Retinal pigment epithelial cell (primary cell): ENCODE results near the gene MIER2.

ENCODE experiments used
- DNase-seq: peaks from one replicate; pipeline ENCODE4 v3.0.0-alpha.2; 2010; ENCODE audit warnings: low read depth
- H3K4me3 ChIP-seq: 2 replicates; pipeline ENCODE4 v1.5.1; 2011; ENCODE audit warnings: mild to moderate bottlenecking, low read length, control low read depth, moderate library complexity
- TF ChIP-seq, protein P1 (sequence below): conservative IDR thresholded peaks from 2 replicates; pipeline ENCODE4 v1.5.1; 2011; ENCODE audit warnings: low read depth, low read length, control low read depth, inconsistent platforms

The MIER2 gene

DNA sequence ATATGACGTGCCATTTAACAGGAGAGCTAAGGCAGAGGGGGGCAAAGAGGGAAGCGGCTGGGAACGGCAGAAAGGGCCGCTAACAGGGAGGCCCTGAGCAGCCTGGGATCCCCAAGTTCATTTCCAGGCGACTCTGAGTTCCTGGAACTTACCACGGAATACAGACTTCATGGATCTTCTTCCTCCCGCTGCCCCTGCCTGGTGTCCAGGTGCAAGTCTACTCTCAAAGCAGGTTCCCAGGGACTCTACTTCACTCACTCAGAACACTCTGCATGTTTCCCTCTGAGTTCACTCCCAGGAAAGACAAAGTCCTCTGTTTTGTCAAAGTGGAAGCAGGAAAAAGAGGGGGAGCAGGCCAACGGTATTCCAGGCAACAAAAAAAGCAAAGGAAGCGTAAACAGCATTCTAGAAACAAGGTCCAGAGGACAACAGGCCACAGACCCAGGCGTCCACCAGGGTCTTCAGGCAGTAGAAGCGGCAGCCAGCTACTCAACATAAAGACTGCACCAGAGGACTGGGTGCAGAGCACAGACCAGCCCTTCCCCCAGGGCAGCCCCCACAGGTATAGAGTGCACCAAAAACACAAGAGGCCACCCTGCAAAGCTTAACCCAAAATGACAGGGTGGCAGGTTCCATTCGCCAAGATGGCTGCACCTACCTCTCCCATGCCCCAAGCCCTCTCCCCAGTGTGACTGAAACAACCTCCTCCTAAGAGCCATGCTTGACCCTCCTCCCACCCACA is 3.0 kb downstream of the MIER2 start:
- no peak overlapping the region for H3K4me3 ChIP-seq

DNA sequence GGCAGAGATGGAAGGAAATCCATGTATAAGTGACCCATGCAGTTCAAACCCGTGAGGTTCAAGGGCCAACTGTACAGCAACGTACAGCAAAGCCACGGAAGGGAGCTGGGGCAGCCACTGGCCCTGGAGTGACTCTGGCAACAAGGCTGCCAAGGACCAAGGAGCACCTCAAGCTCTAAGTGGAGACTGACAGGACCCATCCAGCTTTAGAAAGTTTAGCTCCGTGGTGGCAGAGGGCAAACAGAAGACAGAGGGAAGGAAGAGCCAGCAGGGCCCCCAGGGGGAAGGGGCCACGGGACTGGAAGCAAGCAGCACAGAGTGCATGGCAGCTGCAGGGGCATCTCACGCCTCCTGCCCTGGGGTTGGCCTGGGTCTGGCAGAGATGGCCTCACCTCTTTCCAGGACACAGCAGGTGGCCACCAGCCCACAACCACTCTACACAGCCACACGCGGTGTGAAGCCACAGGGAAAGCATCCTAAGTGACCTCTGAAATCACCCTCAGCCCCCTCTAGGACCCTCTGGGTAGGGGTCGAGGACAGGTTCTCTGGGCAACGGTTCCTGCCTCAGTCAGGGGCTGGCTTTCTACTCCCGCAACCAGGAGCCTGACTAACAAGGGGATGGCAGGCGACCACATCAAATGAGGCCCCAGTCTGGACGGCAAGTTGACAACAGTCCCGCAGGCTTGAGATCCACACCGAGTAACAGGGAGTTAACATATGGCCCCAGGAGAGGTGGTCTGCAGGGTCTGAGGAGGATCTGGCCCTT is 3.8 kb downstream of the MIER2 start:
- no peak overlapping the region for H3K4me3 ChIP-seq
- DNase-seq = no peak
- TF ChIP-seq, protein P1, sequence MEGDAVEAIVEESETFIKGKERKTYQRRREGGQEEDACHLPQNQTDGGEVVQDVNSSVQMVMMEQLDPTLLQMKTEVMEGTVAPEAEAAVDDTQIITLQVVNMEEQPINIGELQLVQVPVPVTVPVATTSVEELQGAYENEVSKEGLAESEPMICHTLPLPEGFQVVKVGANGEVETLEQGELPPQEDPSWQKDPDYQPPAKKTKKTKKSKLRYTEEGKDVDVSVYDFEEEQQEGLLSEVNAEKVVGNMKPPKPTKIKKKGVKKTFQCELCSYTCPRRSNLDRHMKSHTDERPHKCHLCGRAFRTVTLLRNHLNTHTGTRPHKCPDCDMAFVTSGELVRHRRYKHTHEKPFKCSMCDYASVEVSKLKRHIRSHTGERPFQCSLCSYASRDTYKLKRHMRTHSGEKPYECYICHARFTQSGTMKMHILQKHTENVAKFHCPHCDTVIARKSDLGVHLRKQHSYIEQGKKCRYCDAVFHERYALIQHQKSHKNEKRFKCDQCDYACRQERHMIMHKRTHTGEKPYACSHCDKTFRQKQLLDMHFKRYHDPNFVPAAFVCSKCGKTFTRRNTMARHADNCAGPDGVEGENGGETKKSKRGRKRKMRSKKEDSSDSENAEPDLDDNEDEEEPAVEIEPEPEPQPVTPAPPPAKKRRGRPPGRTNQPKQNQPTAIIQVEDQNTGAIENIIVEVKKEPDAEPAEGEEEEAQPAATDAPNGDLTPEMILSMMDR = no peak

More for the DNA sequence above, 3.0 kb downstream of the MIER2 start:
- DNase-seq = no peak
- TF ChIP-seq, protein P1 = no peak

DNA sequence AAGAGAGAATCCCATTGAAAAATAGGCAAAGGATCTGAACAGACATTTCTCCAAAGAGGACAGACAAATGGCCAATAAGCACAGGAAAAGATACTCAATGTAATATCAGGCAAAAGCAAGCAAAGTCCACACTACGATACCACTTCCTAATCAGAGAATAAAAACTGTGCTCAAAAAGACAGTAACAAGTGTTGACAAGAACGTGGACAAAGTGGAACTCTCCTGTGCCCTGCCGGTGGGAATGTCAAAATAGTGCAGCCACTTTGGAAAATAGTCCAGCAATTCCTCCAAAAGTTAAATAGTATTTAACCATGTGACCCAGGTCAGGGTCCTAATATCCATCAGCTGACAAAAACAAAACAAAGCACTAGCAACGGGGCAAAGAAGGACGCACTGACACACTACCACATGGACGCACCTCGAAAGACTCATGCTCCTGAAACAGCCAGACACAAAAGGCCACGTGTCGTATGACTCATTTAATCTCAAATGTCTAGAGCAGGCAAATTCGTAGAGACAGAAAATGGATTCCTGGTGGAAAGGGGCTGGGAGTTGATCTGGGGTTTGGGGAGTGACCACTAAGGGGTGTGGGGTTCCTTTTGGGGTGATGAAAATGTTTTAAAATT is 5.2 kb downstream of the MIER2 start:
- DNase-seq = peak; percentile 69
- TF ChIP-seq, protein P1 = no peak
- no peak overlapping the region for H3K4me3 ChIP-seq

DNA sequence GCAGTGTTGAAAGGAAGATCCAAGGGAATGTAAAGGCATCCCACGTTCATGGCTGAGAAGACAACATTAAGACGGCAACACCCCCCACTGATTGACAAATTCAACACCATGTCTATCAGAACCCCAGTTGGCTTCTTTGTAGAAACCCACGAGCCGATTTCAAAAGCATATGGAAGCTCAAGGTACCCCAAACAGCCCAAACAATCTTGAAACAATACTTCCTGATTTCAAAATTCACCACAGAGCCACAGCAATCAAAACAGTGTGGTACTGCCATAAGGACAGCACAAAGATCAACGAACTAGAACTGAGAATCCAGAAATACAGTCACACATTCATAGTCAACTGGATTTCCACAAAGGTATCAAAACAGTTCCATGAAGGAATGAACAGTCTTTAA is 6.2 kb downstream of the MIER2 start:
- TF ChIP-seq, protein P1 = no peak
- no peak overlapping the region for H3K4me3 ChIP-seq
- DNase-seq = no peak

DNA sequence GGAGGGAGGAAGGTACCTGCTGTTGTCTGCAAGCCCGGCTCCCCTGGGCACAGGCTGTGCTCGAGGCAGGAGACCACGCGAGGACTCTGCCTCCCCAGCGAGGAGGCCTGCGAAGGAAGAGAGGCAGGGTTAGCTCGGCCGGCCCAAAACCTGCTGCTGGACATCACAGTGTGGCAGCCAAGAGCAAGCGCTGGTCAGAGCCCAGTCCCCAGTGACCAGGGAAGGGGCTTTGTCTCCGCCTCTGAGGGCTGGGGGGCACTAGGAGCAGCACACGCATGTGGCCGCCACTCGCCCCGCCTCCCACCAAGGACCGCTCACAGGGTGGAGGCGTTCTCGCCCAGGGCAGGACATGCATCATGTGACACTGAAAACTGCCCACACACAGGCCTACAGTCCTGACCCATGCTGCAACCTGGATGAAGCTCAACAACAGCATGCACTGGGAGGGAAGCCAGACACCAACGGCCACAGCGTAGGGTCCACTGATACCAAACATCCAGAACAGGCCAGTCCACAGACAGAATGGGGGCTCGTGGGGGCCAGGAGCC is 8.5 kb downstream of the MIER2 start:
- TF ChIP-seq, protein P1 = no peak
- no peak for DNase-seq
- no peak overlapping the region for H3K4me3 ChIP-seq

DNA sequence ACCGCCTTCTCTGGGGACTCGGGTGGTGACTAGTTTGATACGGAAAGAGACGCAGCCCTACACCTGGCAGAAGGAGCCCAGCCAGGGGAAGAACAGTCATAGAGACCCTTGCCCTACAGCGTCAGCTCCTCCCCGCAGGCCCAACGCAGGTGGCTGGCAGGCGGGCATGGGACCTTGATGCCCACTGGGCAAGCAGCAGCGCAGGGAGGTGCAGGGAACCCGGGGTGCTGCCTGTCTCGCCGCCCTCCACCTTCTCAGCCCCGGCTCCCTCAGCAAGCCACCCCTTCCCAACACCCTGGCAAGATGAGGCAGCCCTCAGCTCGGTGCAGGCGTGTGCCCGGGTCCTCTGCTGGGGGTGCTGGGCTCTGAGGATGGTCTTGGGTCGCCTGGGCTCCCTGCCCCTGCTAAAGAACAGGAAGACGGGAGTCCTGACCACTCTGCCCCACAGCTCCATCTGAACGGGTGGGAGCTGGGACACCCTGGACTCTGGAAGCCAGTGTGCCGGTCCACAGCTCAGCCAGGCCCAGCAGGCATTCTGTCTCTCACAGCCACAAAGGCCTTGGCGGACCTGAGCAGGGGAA is 9.0 kb downstream of the MIER2 start:
- no peak overlapping the region for H3K4me3 ChIP-seq
- TF ChIP-seq, protein P1 = no peak
- DNase-seq = no peak
